OCI-LY7 (cell line): Measurements from ENCODE around the gene TMEM270. TPM values are rescaled to one million over a fixed set of nuclear protein-coding genes. Genes with fewer than 3 reads are reported as not detected.
"Not testable (repeated sequence)": the region's sequence is repeated elsewhere in the genome, so short reads cannot be mapped to it uniquely, and the experiment has no call there.

Experiments used
- BruUV-seq: library from RNA; stranded (reverse); fragments of 400-500 nt; replicated peaks from 2 replicates; lab custom pipeline; 2021; lab: Mats Ljungman, UMichigan
- CTCF ChIA-PET: fragments of 300-600 bp; sonication (Branson Sonifier 250); formaldehyde crosslinking; loops from one replicate; lab custom pipeline; 2022; ENCODE audit warnings: antibody characterized with exemption; ENCODE audit not compliant: unreplicated experiment; lab: Charles Lee
- POLR2A ChIA-PET: fragments of 300-600 bp; sonication (Branson Sonifier 250); formaldehyde crosslinking; loops from one replicate; lab custom pipeline; 2022; ENCODE audit warnings: antibody characterized with exemption; lab: Charles Lee
- DNase-seq: peaks from one replicate; pipeline ENCODE4 v3.0.0-alpha.2; 2015; ENCODE audit warnings: low spot score
- H2AFZ ChIP-seq: fragments of 200-600 bp; sonication (generic), shearing (Covaris generic); 2 replicates; pipeline ENCODE4 v1.6.1; 2014; ENCODE audit warnings: mild to moderate bottlenecking, antibody characterized with exemption, low read length, moderate library complexity
- H3K27ac ChIP-seq: fragments of 200-600 bp; sonication (generic); 2 replicates; pipeline ENCODE4 v1.5.1; 2014; ENCODE audit warnings: mixed run types, low read depth, mild to moderate bottlenecking, moderate library complexity, low read length, inconsistent platforms; ENCODE audit not compliant: poor library complexity, severe bottlenecking
- H3K36me3 ChIP-seq: fragments of 200-600 bp; sonication (generic); 2 replicates; pipeline ENCODE4 v1.6.1; 2014; ENCODE audit warnings: mild to moderate bottlenecking, antibody characterized with exemption, low read length, moderate library complexity, mixed read lengths; ENCODE audit not compliant: insufficient read depth
- H3K4me1 ChIP-seq: fragments of 200-600 bp; sonication (generic); 2 replicates; pipeline ENCODE4 v1.5.1; 2014; ENCODE audit warnings: mild to moderate bottlenecking, low read length; ENCODE audit not compliant: insufficient read depth, poor library complexity, severe bottlenecking
- H3K4me2 ChIP-seq: fragments of 200-600 bp; sonication (generic); 2 replicates; pipeline ENCODE4 v1.6.1; 2014; ENCODE audit warnings: mild to moderate bottlenecking, low read length
- H3K4me3 ChIP-seq: fragments of 200-600 bp; sonication (generic); 2 replicates; pipeline ENCODE4 v1.5.1; 2014; ENCODE audit warnings: mild to moderate bottlenecking, low read depth, low read length; ENCODE audit not compliant: poor library complexity, severe bottlenecking
- H3K79me2 ChIP-seq: fragments of 200-600 bp; sonication (generic); 2 replicates; pipeline ENCODE4 v1.6.1; 2016; ENCODE audit warnings: low read depth, mild to moderate bottlenecking, low read length, moderate library complexity, mixed read lengths; ENCODE audit not compliant: insufficient read depth
- H3K9me2 ChIP-seq: fragments of 200-600 bp; sonication (generic); 2 replicates; pipeline ENCODE4 v1.6.1; 2016; ENCODE audit warnings: mild to moderate bottlenecking, low read length, mixed read lengths; ENCODE audit not compliant: insufficient read depth
- H3K9me3 ChIP-seq: fragments of 200-600 bp; sonication (generic); 2 replicates; pipeline ENCODE4 v1.6.1; 2014; ENCODE audit warnings: mild to moderate bottlenecking, mixed run types, low read length, mixed read lengths
- H4K20me1 ChIP-seq: fragments of 200-600 bp; sonication (generic); 2 replicates; pipeline ENCODE4 v1.6.1; 2014; ENCODE audit warnings: mild to moderate bottlenecking, antibody characterized with exemption, low read length, moderate library complexity, mixed read lengths; ENCODE audit not compliant: insufficient read depth
- EZH2phosphoT487 ChIP-seq: fragments of 200-600 bp; sonication (generic); IDR thresholded peaks from 2 replicates; pipeline ENCODE4 v1.6.1; 2018; ENCODE audit warnings: low read depth, borderline replicate concordance, mild to moderate bottlenecking, mixed run types, antibody characterized with exemption, low read length, moderate library complexity, mixed read lengths
- intact Hi-C: fragments of 100-400 bp; cut with micrococcal nuclease; formaldehyde crosslinking; loops from one replicate; pipeline ENCODE4 v1.10.0; 2022; ENCODE audit not compliant: unreplicated experiment
- total RNA-seq, 2 experiments: library from RNA; depleted of rRNA in 1 of 2; stranded (reverse); fragments of >200 nt in 1 of 2; shearing (Covaris generic) in 1 of 2; gene quantifications; 2 replicates each; pipeline ENCODE4 v1.2.3, GENCODE V29; 2014 to 2022
- TF ChIP-seq, protein P1 (sequence below): fragments of 200-600 bp; sonication (generic); conservative IDR thresholded peaks from 2 replicates; pipeline ENCODE4 v1.5.1; 2014; ENCODE audit warnings: mild to moderate bottlenecking, antibody characterized with exemption, low read length, moderate library complexity, mixed read lengths

The TMEM270 gene
- total RNA-seq, 2 experiments from 2014 or later = not detected

GRCh38 chr7:73844848-73845460, 16.0 kb upstream of the TMEM270 start:
- no TSS peak for BruUV-seq
- Histone ChIP-seq H2AFZ (no peak overlapping the region), H3K4me3 (no peak overlapping the region), H3K9me3 (0 out of 2 replicates have a peak, but pooled peaks cover 4% of the 10 kb centered on the region), H3K4me1 (peaks cover 14% of the 10 kb centered on the region), H3K36me3 (no peaks in the 10 kb centered on the region), H3K9me2 (no peaks in the 10 kb centered on the region), H3K27ac (no peak overlapping the region), H4K20me1 (no peaks in the 10 kb centered on the region), H3K79me2 (no peaks in the 10 kb centered on the region), H3K4me2 (no peak overlapping the region)
- POLR2A ChIA-PET = no interaction called here
- CTCF ChIA-PET = no interaction called here
- no peak for DNase-seq
- intact Hi-C loops = loop anchor here (5.0 kb wide), 1 partner anchor 108 kb away; the partner anchor contains the start of gene ABHD11
- no peak for TF ChIP-seq EZH2phosphoT487
- TF ChIP-seq, protein P1, sequence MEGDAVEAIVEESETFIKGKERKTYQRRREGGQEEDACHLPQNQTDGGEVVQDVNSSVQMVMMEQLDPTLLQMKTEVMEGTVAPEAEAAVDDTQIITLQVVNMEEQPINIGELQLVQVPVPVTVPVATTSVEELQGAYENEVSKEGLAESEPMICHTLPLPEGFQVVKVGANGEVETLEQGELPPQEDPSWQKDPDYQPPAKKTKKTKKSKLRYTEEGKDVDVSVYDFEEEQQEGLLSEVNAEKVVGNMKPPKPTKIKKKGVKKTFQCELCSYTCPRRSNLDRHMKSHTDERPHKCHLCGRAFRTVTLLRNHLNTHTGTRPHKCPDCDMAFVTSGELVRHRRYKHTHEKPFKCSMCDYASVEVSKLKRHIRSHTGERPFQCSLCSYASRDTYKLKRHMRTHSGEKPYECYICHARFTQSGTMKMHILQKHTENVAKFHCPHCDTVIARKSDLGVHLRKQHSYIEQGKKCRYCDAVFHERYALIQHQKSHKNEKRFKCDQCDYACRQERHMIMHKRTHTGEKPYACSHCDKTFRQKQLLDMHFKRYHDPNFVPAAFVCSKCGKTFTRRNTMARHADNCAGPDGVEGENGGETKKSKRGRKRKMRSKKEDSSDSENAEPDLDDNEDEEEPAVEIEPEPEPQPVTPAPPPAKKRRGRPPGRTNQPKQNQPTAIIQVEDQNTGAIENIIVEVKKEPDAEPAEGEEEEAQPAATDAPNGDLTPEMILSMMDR = no peak

DNA sequence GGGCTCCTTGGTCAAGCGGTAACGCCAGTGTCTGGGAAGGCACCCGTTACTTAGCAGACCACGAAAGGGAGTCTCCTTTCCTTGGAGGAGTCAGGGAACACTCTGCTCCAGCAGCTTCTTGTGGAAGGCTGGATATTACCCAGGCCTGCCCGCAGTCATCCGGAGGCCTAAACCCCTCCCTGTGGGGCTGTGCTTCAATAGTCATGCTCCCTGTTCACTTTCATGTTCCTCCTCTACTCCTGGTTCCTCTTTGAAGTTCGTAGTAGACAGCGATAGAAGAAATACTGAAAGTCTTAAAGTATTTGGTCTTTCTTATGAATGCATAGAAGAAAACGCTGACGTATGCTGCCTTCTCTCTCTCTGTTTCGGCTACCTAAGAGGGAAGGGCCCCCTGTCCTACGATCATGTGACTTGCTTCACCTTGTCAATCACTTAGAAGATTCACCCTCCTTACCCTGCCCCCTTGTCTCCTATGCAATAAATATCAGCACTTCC, 15.2 kb upstream of the TMEM270 start:
- H3K9me3 ChIP-seq, H3K27ac ChIP-seq, intact Hi-C loops, H3K79me2 ChIP-seq, H3K4me3 ChIP-seq, BruUV-seq, CTCF ChIA-PET, H4K20me1 ChIP-seq, H3K4me2 ChIP-seq, H3K9me2 ChIP-seq, POLR2A ChIA-PET, DNase-seq, H3K36me3 ChIP-seq, H2AFZ ChIP-seq: not testable (repeated sequence)
- peaks cover 14% of the 10 kb centered on the region for H3K4me1 ChIP-seq

- H3K27ac ChIP-seq = no peak overlapping the region
- intact Hi-C loops = no loop called here
- POLR2A ChIA-PET = no interaction called here
- H3K36me3 ChIP-seq = no peaks in the 10 kb centered on the region
- no peak overlapping the region for H2AFZ ChIP-seq
- 0 out of 2 replicates have a peak, but pooled peaks cover 4% of the 10 kb centered on the region for H3K9me3 ChIP-seq
- DNase-seq = no peak
- H4K20me1 ChIP-seq = no peaks in the 10 kb centered on the region
- TF ChIP-seq, protein P1 = no peak
- no peak for TF ChIP-seq EZH2phosphoT487
- H3K9me2 ChIP-seq = no peaks in the 10 kb centered on the region
- CTCF ChIA-PET = no interaction called here
- no peak overlapping the region for H3K4me2 ChIP-seq
- peaks cover 8% of the 10 kb centered on the region for H3K4me1 ChIP-seq
- H3K4me3 ChIP-seq = no peak overlapping the region
- no TSS peak for BruUV-seq
- H3K79me2 ChIP-seq = no peaks in the 10 kb centered on the region
These were observed 12.8 kb upstream of the TMEM270 start for GRCh38 chr7:73847941-73848723.
